Panc1 (cell line): Measurements from ENCODE around the gene PPT1. TPM values are rescaled to one million over a fixed set of nuclear protein-coding genes. Genes with fewer than 3 reads are reported as not detected.

Experiments used
- ATAC-seq: fragments of 200-7000 bp; cut with Tn5 transposase; 2 replicates; pipeline ENCODE4 v1.9.1; 2020; ENCODE audit warnings: mild to moderate bottlenecking, moderate library complexity
- BruUV-seq: library from RNA; stranded (reverse); fragments of 400-500 nt; replicated peaks from 2 replicates; lab custom pipeline; 2021; lab: Mats Ljungman, UMichigan
- CTCF ChIA-PET: fragments of 300-600 bp; sonication (Branson Sonifier 250); formaldehyde crosslinking; loops from one replicate; lab custom pipeline; 2022; ENCODE audit warnings: antibody characterized with exemption; lab: Charles Lee
- POLR2A ChIA-PET: fragments of 300-600 bp; sonication (Branson Sonifier 250); formaldehyde crosslinking; loops from one replicate; lab custom pipeline; 2022; ENCODE audit warnings: antibody characterized with exemption; lab: Charles Lee
- DNase-seq: peaks from one replicate; pipeline ENCODE4 v3.0.0-alpha.2; 2010; ENCODE audit warnings: low read depth, low spot score
- H3K27ac ChIP-seq: 2 replicates; pipeline ENCODE4 v1.5.1; 2011; ENCODE audit warnings: mild to moderate bottlenecking, low read length, inconsistent platforms
- H3K27me3 ChIP-seq: fragments of 200-500 bp; sonication (Bioruptor generic); 2 replicates; pipeline ENCODE4 v1.6.0; 2014; ENCODE audit warnings: low read length, inconsistent platforms; ENCODE audit not compliant: control insufficient read depth, insufficient read depth
- H3K36me3 ChIP-seq: fragments of 200-500 bp; sonication (Bioruptor generic); 2 replicates; pipeline ENCODE4 v1.5.1; 2014; ENCODE audit warnings: inconsistent platforms, mild to moderate bottlenecking, low read length, moderate library complexity; ENCODE audit not compliant: control insufficient read depth, insufficient read depth
- H3K4me1 ChIP-seq: 2 replicates; pipeline ENCODE4 v1.5.1; 2011; ENCODE audit warnings: inconsistent platforms, mild to moderate bottlenecking, low read length, moderate library complexity; ENCODE audit not compliant: control insufficient read depth, insufficient read depth
- H3K4me3 ChIP-seq, 2 experiments: 2 replicates each; pipeline ENCODE4 v1.5.1; 2011 to 2012; ENCODE audit warnings: low read depth in 2 of 2, low read length in 2 of 2, mild to moderate bottlenecking in 2 of 2, inconsistent platforms in 1 of 2, moderate library complexity in 1 of 2
- H3K9me3 ChIP-seq: fragments of 200-500 bp; sonication (Bioruptor generic); 2 replicates; pipeline ENCODE4 v1.5.1; 2014; ENCODE audit warnings: low read depth, mild to moderate bottlenecking, inconsistent platforms, low read length, moderate library complexity; ENCODE audit not compliant: control insufficient read depth, insufficient read depth
- CTCF ChIP-seq: fragments of 450-650 bp; IDR thresholded peaks from 2 replicates; pipeline ENCODE4 v1.5.1; 2017; ENCODE audit warnings: mild to moderate bottlenecking
- POLR2AphosphoS5 ChIP-seq: IDR thresholded peaks from 2 replicates; pipeline ENCODE4 v1.6.1; 2012; ENCODE audit warnings: mild to moderate bottlenecking, low read depth, low read length, moderate library complexity
- REST ChIP-seq, 2 experiments: IDR thresholded peaks; 2 replicates each; pipeline ENCODE4 v1.6.1; 2011 to 2012; ENCODE audit warnings: low read depth in 2 of 2, control low read depth in 1 of 2, low read length in 1 of 2, mild to moderate bottlenecking in 1 of 2, moderate library complexity in 1 of 2; ENCODE audit not compliant: insufficient read depth in 1 of 2
- SIN3A ChIP-seq: IDR thresholded peaks from 2 replicates; pipeline ENCODE4 v1.6.1; 2012; ENCODE audit warnings: low read depth, mild to moderate bottlenecking, low read length, moderate library complexity, borderline replicate concordance; ENCODE audit not compliant: insufficient read depth
- TCF7L2 ChIP-seq: IDR thresholded peaks from 2 replicates; pipeline ENCODE4 v1.6.1; 2011; ENCODE audit warnings: mild to moderate bottlenecking, low read depth, low read length, inconsistent platforms
- in situ Hi-C: cut with HindIII; loops from 2 replicates; pipeline ENCODE4 v1.10.0; 2016; ENCODE audit warnings: low sequenced_read_pairs, low pct_unique_long_range_greater_than_20kb
- intact Hi-C: fragments of 100-400 bp; cut with micrococcal nuclease; formaldehyde crosslinking; loops from one replicate; pipeline ENCODE4 v1.10.0; 2022; ENCODE audit not compliant: unreplicated experiment
- total RNA-seq: library from RNA; stranded (reverse); gene quantifications from one replicate; pipeline ENCODE4 v1.2.1, GENCODE V29; 2021; ENCODE audit not compliant: unreplicated experiment

Gene PPT1
- total RNA-seq, 1 experiment from 2014 or later = 158 TPM

GRCh38 chr1:40067023-40067422, 30.0 kb downstream of the PPT1 start:
- Histone ChIP-seq H3K27ac (no peak overlapping the region), H3K27me3 (no peaks in the 10 kb centered on the region), H3K4me3 (no peak overlapping the region), H3K4me1 (no peaks in the 10 kb centered on the region), H3K9me3 (no peaks in the 10 kb centered on the region), H3K36me3 (peaks cover 71% of the 10 kb centered on the region)
- ATAC-seq = no peak
- ChIA-PET POLR2A (no interaction called here), CTCF (no interaction called here)
- no TSS peak for BruUV-seq
- in situ Hi-C loops = no loop called here
- DNase-seq = no peak
- intact Hi-C loops = no loop called here
- TF ChIP-seq REST (IDR thresholded peaks at IDR 0.05; ENCODE audit: insufficient read depth in 1 of 2, low read depth in 2 of 2, low read length in 1 of 2) (no peak), SIN3A (no peak), POLR2AphosphoS5 (no peak), TCF7L2 (no peak), CTCF (no peak)

GRCh38 chr1:40064797-40065499, 32.1 kb downstream of the PPT1 start:
- DNase-seq = no peak
- Histone ChIP-seq H3K9me3 (no peaks in the 10 kb centered on the region), H3K4me3 (no peak overlapping the region), H3K27ac (no peak overlapping the region), H3K36me3 (peaks cover 77% of the 10 kb centered on the region), H3K27me3 (no peaks in the 10 kb centered on the region), H3K4me1 (no peaks in the 10 kb centered on the region)
- intact Hi-C loops = no loop called here
- ATAC-seq = no peak
- in situ Hi-C loops = no loop called here
- ChIA-PET POLR2A (no interaction called here), CTCF (no interaction called here)
- TSS peak; percentile 22 for BruUV-seq
- TF ChIP-seq POLR2AphosphoS5 (no peak), SIN3A (no peak), REST (IDR thresholded peaks at IDR 0.05; ENCODE audit: insufficient read depth in 1 of 2, low read depth in 2 of 2, low read length in 1 of 2) (no peak), CTCF (no peak), TCF7L2 (no peak)
